ENCODE results near the gene C1QC. TPM values are rescaled to one million over a fixed set of nuclear protein-coding genes. Genes with fewer than 3 reads are reported as not detected.
A peak's percentile ranks its signal among the peaks of the same experiment; 100 is the strongest.

Gene C1QC
- total RNA-seq, 1 experiment from 2014 or later: not detected

DNA sequence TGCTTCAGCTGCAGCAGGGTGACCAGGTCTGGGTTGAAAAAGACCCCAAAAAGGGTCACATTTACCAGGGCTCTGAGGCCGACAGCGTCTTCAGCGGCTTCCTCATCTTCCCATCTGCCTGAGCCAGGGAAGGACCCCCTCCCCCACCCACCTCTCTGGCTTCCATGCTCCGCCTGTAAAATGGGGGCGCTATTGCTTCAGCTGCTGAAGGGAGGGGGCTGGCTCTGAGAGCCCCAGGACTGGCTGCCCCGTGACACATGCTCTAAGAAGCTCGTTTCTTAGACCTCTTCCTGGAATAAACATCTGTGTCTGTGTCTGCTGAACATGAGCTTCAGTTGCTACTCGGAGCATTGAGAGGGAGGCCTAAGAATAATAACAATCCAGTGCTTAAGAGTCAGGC, 4.1 kb upstream of the C1QC start:
- no peak overlapping the region for H2AK5ac ChIP-seq (ENCODE audit: insufficient read length, low read length)
- TF ChIP-seq, protein P1, sequence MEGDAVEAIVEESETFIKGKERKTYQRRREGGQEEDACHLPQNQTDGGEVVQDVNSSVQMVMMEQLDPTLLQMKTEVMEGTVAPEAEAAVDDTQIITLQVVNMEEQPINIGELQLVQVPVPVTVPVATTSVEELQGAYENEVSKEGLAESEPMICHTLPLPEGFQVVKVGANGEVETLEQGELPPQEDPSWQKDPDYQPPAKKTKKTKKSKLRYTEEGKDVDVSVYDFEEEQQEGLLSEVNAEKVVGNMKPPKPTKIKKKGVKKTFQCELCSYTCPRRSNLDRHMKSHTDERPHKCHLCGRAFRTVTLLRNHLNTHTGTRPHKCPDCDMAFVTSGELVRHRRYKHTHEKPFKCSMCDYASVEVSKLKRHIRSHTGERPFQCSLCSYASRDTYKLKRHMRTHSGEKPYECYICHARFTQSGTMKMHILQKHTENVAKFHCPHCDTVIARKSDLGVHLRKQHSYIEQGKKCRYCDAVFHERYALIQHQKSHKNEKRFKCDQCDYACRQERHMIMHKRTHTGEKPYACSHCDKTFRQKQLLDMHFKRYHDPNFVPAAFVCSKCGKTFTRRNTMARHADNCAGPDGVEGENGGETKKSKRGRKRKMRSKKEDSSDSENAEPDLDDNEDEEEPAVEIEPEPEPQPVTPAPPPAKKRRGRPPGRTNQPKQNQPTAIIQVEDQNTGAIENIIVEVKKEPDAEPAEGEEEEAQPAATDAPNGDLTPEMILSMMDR (conservative IDR thresholded peaks at IDR 0.05): peak; percentile 60
- no peak overlapping the region for H3K4ac ChIP-seq (ENCODE audit: low read depth, low read length)
- H3K79me1 ChIP-seq (ENCODE audit: insufficient read depth, low read depth, low read length, poor library complexity, severe bottlenecking): no peaks in the 10 kb centered on the region
- no peak overlapping the region for H3K9ac ChIP-seq (ENCODE audit: extremely low read depth, insufficient read length, low read length)
- H2BK12ac ChIP-seq (ENCODE audit: insufficient read length, low read depth, low read length): no peak overlapping the region
- H4K8ac ChIP-seq (replicated peaks; ENCODE audit: insufficient read length, low read depth, low read length): no peak overlapping the region
- H2AFZ ChIP-seq (ENCODE audit: low read length): peak overlapping the region; percentile 98
- no peak overlapping the region for H2BK120ac ChIP-seq (ENCODE audit: low read depth, low read length, poor library complexity, severe bottlenecking)
- H2BK15ac ChIP-seq (ENCODE audit: low read depth, low read length): no peak overlapping the region
- no peaks in the 10 kb centered on the region for H3K23me2 ChIP-seq (ENCODE audit: insufficient read length, low read depth, low read length, poor library complexity, severe bottlenecking)
- DNase-seq: peak; percentile 84
- H3K4me2 ChIP-seq (ENCODE audit: insufficient read depth, insufficient read length, low read length): peak overlapping the region; percentile 1
- peaks cover 6 to 9% of the 10 kb centered on the region in 2 experiments for H3K4me1 Mint-ChIP-seq
- no peak overlapping the region for H3K23ac ChIP-seq (ENCODE audit: insufficient read length, low read depth, low read length)
- H3K18ac ChIP-seq (ENCODE audit: insufficient read length, low read depth, low read length): no peak overlapping the region
- no peaks in the 10 kb centered on the region for H3K79me2 ChIP-seq (ENCODE audit: insufficient read depth, low read length)
- H3K14ac ChIP-seq (ENCODE audit: insufficient read depth, low read length): no peak overlapping the region; the same call in 1 of the 2 replicates
- H3K4me3 Mint-ChIP-seq: no peak overlapping the region
- H3K27me3 Mint-ChIP-seq (ENCODE audit: low read depth): peaks cover 3% of the 10 kb centered on the region
- H2BK20ac ChIP-seq (ENCODE audit: low read depth, low read length, poor library complexity, severe bottlenecking): no peak overlapping the region
- no peak overlapping the region for H4K91ac ChIP-seq (ENCODE audit: insufficient read length, low read depth, low read length)
- H3K27ac Mint-ChIP-seq: peak overlapping the region in 2 of 3 experiments; percentile 70 to 89; a peak in 3 of 7 replicates
- no peaks in the 10 kb centered on the region; a peak in 1 of 7 replicates for H3K36me3 Mint-ChIP-seq (ENCODE audit: insufficient read depth in 1 of 3, low read depth in 3 of 3)
- WGBS (ENCODE audit: extremely low coverage, insufficient read length, low lambda C conversion rate): no CpG with 5 or more reads among the region's 8 CpGs
- H3K27me3 ChIP-seq (ENCODE audit: insufficient read depth, low read length): no peaks in the 10 kb centered on the region
- peaks cover 3% of the 10 kb centered on the region for H4K20me1 ChIP-seq (ENCODE audit: control insufficient read depth, insufficient read depth, insufficient read length)
- H3K4me1 ChIP-seq (ENCODE audit: insufficient read depth, low read length): no peaks in the 10 kb centered on the region
- no peaks in the 10 kb centered on the region for H3K9me3 ChIP-seq (ENCODE audit: control insufficient read depth, low read depth, low read length)
- H2BK5ac ChIP-seq (ENCODE audit: insufficient read length, low read length): no peak overlapping the region
- H3K9me3 Mint-ChIP-seq: no peaks in the 10 kb centered on the region
- H3K27ac ChIP-seq (ENCODE audit: insufficient read length, low read depth, low read length): no peak overlapping the region
- H3T11ph ChIP-seq (ENCODE audit: low read length): no peak overlapping the region
- H4K5ac ChIP-seq (ENCODE audit: insufficient read length, low read depth, low read length): no peak overlapping the region
- no peak overlapping the region for H3K56ac ChIP-seq (ENCODE audit: insufficient read length, low read depth, low read length)

Measured in H9 (cell line).